Colon (tissue), 2 donors: ENCODE results near the gene DAB2IP.
"Not testable (repeated sequence)": the region's sequence is repeated elsewhere in the genome, so short reads cannot be mapped to it uniquely, and the experiment has no call there.

ENCODE experiments used
- FAIRE-seq: peaks from 2 replicates; lab custom pipeline; 2012; peaks lifted over from hg19 to GRCh38; lab: Jason Lieb, UNC
- donor health status: control.
- donor health status: control.

The DAB2IP gene

GRCh38 chr9:121626012-121626411, 25.4 kb upstream of the DAB2IP start:
- FAIRE-seq = no peak

GRCh38 chr9:121627427-121627826, 24.0 kb upstream of the DAB2IP start:
- no peak for FAIRE-seq

GRCh38 chr9:121628401-121628800, 23.0 kb upstream of the DAB2IP start:
- FAIRE-seq = no peak

GRCh38 chr9:121631115-121631514, 20.3 kb upstream of the DAB2IP start:
- FAIRE-seq = no peak

DNA sequence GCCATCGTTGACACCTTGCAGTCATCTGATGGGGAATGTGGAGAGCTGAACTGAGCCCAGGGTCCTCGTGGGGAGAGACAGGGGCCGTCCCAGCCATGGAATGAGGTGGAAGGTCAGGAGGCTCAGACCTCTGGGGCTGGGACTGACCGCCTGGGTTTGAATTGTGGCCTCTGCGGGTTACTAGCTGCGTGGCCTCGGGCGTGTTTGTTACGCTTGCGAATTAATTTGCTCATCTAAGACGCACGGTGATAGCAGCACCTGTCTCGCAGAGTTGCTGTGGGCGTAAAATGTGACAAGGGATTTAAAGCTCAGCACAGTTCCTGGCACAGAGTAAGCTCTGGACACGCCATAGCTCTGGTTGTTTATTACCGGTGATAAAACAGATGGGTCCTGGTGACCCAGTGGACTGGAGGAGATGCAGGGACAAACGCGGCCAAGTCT, 19.4 kb upstream of the DAB2IP start:
- FAIRE-seq = no peak

DNA sequence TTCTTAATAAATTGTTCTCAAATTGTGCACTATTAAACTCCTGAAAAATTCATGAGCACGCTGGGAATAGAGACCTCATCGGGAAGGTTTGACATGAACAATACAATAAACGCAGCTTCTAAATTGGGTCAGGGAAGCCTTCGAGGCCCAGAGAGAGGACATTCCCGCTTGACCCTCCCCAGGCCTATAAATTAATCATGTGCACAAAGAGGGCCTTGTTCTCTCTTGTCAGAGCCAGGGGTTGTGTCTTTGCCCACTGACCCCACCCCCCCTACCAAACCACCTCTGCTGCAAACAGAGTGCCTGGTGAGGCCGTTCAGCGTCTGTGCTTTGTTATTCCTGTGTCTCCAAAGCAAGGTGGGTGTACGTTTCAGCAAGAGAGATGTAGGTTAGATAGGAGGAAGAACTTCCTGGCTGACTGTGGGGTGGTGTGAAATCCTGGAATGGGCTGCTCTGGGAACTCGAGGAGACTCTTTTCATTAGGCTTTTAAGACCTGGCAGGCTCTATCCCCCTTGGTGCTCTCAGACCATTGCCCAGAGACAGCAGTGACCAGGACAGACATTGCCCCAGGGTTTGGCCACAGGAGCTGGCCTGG, 18.2 kb upstream of the DAB2IP start:
- no peak for FAIRE-seq

DNA sequence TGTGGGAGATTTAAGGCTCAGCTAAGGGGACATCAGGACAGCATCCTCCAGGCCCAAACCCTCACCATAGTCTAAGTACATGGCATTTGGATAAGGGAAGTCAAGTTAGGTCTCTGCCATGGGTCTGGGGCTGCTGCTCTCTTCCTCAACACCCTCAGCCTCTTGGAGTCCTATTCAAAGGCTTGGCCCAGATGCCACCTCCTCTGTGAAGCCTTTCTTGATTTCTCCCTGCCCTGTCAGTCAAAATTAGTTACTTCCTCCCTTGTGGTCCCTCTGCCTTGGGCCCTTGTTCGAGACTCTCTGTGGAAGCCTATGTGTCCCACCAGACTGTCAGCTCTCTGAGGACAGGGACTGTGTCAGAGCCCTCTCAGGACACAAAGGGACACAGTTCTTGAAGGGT, 17.7 kb upstream of the DAB2IP start:
- no peak for FAIRE-seq

GRCh38 chr9:121634329-121635261, 16.8 kb upstream of the DAB2IP start:
- FAIRE-seq = no peak

DNA sequence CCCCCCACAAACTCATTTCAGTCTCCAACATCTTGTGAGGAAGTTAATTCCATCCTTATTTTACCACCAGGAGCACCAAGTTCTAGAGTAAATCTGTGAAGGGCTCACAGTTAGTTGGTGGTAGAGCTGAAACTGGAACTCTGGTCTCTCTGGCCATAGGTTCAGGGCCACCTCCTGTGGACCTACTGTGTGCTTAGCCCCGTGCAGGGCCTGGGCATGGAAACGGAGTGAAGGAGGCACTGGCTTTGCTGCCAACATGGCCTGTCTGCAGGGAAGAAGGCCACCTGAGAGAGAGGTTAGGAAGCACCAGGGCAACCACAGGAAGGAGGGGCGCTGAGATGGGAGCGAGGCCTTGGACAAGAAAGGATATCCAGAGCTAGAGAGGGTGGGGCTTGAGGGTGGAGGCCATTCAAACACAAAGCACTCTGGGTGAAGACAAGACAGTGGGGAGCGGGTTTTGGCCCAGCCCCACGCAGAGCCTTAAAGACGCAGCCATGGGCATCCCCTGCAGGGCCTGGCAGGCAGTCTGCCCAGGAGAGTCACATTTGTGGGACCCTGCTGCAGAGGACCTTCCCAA, 16.0 kb upstream of the DAB2IP start:
- FAIRE-seq = no peak

- FAIRE-seq = no peak
Observed at GRCh38 chr9:121636341-121636865, 15.0 kb upstream of the DAB2IP start.

GRCh38 chr9:121636978-121637712, 14.3 kb upstream of the DAB2IP start:
- no peak for FAIRE-seq

DNA sequence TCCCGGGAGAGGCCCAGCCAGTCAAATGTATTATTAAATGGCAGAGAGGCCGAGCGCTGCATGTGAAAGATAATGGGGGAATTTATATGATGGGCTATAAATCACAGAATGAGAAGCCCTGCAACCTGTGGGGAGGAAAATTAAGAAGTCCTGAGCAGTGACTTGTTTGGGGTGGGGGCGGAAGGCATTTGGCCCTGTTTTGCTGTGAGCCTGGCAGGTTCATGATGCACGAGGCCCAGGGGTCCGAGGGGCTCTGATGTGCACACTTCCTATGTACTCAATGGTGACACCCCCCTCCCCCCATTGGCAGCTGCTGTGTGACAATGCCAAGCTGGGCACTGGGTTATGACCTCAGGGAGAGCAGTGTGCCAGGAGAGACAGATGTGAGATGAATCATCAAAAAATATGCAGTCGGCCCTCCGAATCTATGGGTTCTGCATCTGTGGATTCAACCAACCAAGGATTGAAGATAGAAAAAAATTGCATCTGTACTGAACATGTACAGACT, 13.7 kb upstream of the DAB2IP start:
- FAIRE-seq = no peak

- FAIRE-seq = no peak
Observed at GRCh38 chr9:121638399-121638798, 13.0 kb upstream of the DAB2IP start.

DNA sequence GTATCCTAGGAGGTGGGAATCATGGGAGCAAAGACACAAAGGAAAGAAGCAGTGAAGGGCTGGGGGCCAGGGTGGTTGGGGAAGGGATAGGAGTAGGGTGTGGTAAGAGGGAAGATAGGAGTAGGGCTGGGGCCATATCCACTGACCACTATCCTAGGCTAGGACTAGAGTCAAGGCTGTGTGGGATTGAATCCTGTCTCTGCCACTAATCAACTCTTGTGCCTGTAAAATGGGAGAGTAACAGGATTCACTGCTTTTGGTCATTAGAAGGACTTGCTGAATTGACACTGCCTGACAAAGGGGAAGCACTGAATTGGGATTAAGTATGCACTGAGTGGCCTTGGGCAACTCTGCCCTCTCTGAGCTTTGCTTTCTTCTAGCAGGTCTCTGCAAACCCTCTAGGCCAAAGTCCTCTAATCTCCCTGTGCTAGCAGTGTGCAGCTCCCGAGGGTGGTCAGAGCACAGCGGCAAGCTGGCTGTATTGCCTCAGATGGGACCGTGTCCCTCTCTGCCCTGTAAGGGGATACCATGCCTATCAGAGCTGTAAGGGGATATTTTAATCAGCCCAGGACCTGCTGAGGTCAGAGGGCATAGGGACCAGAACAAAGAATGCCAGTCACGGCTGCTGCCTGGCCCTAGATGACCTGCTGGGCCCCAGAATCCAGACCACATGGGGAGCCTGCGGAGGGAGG, 12.4 kb upstream of the DAB2IP start:
- no peak for FAIRE-seq

DNA sequence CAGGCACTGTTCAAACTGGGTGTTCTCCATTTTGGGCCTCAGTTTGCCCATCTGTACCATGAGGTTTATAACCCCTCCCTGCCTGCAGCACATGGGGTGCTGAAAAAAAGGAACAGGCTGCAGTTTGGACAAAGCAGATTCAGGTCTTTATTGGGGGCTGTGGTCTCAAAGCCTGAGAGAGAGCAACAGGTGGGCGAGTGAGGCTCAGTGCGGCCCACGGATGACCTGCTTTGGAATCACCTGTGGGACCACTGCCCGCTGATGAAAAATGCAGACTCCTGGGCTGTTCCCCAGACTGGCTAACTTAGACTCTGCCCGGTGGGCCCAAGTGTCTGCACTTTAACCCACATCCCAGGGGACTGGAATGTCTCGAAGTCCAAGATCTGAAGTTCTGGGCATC, 11.8 kb upstream of the DAB2IP start:
- FAIRE-seq = no peak

DNA sequence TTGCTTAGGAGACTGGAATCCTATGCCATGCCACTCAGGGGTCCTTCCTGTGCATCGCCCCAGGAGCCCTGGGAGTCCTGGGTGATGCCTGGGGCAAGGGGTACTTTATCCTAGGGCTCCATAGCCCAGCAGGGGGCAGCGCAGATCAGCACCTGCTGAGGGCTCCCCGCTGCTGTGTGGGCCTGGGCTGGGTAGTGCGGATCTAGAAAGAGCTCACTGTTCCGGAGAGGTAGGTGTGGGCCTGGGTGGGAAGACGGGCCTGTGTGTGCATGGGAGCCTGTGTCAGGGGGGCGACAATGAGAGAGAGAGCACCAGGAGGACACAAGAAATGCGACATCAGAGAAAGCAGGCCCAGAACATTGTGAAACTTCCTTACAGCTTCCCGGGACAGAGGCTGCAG, 11.4 kb upstream of the DAB2IP start:
- FAIRE-seq = no peak

DNA sequence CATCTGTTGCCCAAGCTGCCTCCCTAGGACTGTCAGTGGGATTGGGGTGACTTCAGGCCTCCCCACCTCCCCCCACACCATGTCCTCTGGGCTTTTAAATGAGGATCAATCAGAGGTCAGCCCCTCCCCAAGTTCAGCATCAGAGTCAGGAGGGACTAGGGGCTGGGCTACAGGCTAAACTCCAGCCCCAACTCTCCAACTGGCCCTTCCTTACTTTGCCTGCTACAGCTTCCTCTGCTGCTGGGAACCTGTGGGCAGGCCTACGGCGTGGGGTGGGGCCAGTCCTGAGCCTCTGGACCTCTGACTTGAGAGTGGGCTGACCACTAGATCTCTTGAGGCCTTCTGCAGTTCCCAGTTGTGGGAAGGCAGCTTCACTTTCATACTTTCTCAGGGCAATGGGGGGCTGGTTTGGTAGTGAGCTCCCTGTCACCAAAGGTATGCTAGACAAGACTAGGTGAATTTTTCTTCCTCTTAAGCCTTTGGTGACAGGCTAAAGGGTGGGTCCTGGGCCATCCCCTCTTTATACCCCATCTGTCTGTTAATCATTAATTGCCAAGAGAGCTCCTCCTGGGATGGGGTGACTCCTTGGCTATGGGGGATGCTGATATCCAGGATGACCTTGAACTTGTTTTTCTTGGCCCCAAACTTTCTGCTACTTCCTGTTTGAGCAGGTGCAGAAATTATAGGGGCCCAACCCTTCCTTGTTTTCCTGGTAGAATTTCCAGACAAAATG, 10.8 kb upstream of the DAB2IP start:
- FAIRE-seq = no peak

DNA sequence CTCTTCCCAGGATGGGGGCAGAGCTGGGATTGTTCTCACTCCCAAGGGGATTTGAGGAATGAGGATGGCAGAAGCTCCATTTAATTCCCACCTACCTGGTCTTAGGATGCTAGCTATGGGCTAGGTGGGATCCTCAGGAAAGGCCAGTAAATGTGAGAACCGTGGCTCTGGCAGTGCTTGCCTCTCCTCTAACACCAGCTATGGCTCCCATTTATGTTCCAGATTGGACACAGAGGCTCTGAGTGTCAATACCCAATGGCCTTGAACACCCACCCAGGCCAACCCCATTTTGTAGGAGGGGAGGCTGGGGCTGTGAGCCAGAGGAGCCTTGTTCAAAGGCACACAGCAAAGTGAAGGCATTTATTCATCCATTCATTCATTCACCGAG, 10.2 kb upstream of the DAB2IP start:
- FAIRE-seq = no peak

GRCh38 chr9:121642758-121643157, 8.7 kb upstream of the DAB2IP start:
- FAIRE-seq = no peak

DNA sequence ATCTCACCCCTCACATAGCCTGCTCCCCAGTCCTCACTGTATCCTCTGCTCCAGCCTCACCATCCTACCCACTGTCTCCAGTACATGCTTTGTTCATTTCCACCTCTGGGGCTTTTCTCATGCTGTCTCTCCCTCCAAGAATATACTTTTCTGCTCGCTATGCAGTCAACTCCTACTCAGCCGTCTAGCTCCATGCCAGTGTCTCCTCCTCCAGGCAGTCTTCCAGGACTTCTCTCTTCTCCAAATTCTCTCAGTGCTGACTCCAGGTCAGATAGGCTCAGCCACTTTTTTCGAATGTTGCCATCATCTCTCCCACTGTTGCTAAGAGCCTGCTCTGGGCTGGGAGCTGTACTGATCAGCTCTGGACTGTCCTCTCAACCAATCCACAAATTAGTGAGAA, 8.0 kb upstream of the DAB2IP start:
- no peak for FAIRE-seq

DNA sequence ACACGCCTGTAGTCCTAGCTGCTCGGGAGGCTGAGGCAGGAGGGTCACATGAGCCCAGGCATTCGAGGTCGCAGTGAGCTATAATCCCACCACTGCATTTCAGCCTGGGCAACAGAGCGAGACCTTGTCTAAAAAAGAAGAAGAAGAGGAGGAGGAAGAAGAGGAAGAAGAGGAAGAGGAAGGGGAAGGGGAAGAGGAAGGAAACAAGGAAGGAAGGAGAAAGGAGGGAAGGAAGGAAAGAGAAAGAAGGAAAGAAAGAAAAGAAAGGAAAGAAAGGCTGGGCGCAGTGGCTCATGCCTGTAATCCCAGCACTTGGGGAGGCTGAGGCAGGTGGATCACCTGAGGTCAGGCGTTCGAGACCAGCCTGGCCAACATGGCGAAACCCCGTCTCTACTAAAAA, 7.4 kb upstream of the DAB2IP start:
- not testable (repeated sequence) for FAIRE-seq
